Kasumi-1 (cell line): ENCODE results near the gene RPE.

Experiments used
- DNase-seq, 2 experiments: peaks; one replicate each; lab custom pipeline; 2025; lab: John Stamatoyannopoulos, UW

Gene RPE

GRCh38 chr2:210002158-210003157 lies at the start of gene RPE:
Gene RPE (plus strand): TSS chr2:210002638. CDS start chr2:210002662, 24 bp downstream.
- DNase-seq, result peak; percentile 65 to 76

- no peak for DNase-seq
Observed at GRCh38 chr2:209956271-209956670, 46.2 kb upstream of the RPE start.

GRCh38 chr2:209958016-209958415 lies 44.4 kb upstream of the RPE start:
- no peak for DNase-seq

GRCh38 chr2:209960045-209960444 lies 42.4 kb upstream of the RPE start:
- no peak for DNase-seq

- peak; percentile 34 to 54 for DNase-seq
Observed at GRCh38 chr2:209960676-209961630, 41.5 kb upstream of the RPE start.

GRCh38 chr2:209965723-209966122 lies 36.7 kb upstream of the RPE start:
- DNase-seq, result no peak

GRCh38 chr2:209969692-209970091 lies 32.7 kb upstream of the RPE start:
- DNase-seq, result no peak

GRCh38 chr2:209970271-209970670 lies 32.2 kb upstream of the RPE start:
- DNase-seq, result no peak

GRCh38 chr2:209970711-209971110 lies 31.7 kb upstream of the RPE start:
- DNase-seq, result no peak

- DNase-seq, result no peak
Observed at GRCh38 chr2:209973328-209973727, 29.1 kb upstream of the RPE start.

GRCh38 chr2:209974576-209974975 lies 27.9 kb upstream of the RPE start:
- no peak for DNase-seq

GRCh38 chr2:209976698-209977385 lies 25.6 kb upstream of the RPE start:
- no peak for DNase-seq

GRCh38 chr2:209977386-209978239 lies 24.8 kb upstream of the RPE start:
- DNase-seq, result peak; percentile 6 to 63

- no peak for DNase-seq
Observed at GRCh38 chr2:209984291-209984690, 18.1 kb upstream of the RPE start.

- peak; percentile 62 to 70 for DNase-seq
Observed at GRCh38 chr2:209985874-209986273, 16.6 kb upstream of the RPE start.

- no peak for DNase-seq
Observed at GRCh38 chr2:209986415-209986814, 16.0 kb upstream of the RPE start.

GRCh38 chr2:209988010-209988409 lies 14.4 kb upstream of the RPE start:
- DNase-seq, result no peak

- DNase-seq, result no peak
Observed at GRCh38 chr2:209990838-209991237, 11.6 kb upstream of the RPE start.

GRCh38 chr2:209993968-209994367 lies 8.5 kb upstream of the RPE start:
- no peak for DNase-seq

- no peak for DNase-seq
Observed at GRCh38 chr2:209998596-209998995, 3.8 kb upstream of the RPE start.
